NK-92 (cell line): ENCODE measurements around the gene ADGRA1.
"Not testable (repeated sequence)": the region's sequence is repeated elsewhere in the genome, so short reads cannot be mapped to it uniquely, and the experiment has no call there.

Experiments used
- DNase-seq: peaks from one replicate; lab custom pipeline; 2025; ENCODE audit not compliant: unreplicated experiment; lab: John Stamatoyannopoulos, UW

The ADGRA1 gene

GRCh38 chr10:133175624-133176023 lies 87.9 kb downstream of the ADGRA1 start:
- not testable (repeated sequence) for DNase-seq

GRCh38 chr10:133176546-133176945 lies 88.8 kb downstream of the ADGRA1 start:
- no peak for DNase-seq

- no peak for DNase-seq
These were observed 89.8 kb downstream of the ADGRA1 start for GRCh38 chr10:133177380-133178157.

- no peak for DNase-seq
These were observed 90.8 kb downstream of the ADGRA1 start for GRCh38 chr10:133178357-133179127.

- DNase-seq: no peak
These were observed 91.4 kb downstream of the ADGRA1 start for GRCh38 chr10:133179128-133179520.

GRCh38 chr10:133179651-133180050 lies 91.9 kb downstream of the ADGRA1 start:
- no peak for DNase-seq

GRCh38 chr10:133180192-133180964 lies 92.7 kb downstream of the ADGRA1 start:
- no peak for DNase-seq

- no peak for DNase-seq
These were observed 93.4 kb downstream of the ADGRA1 start for GRCh38 chr10:133180965-133181639.
